Activated CD4-positive, alpha-beta T cell treated with anti-CD3 and anti-CD28 coated beads, Interleukin-2, Interleukin-6, amounts not matched to agents 100 ng/mL and 50 ng/mL, durations not matched to agents 16 hours and 8 hours (primary cell): ENCODE data around the gene PHC1.
A peak's percentile ranks its signal among the peaks of the same experiment; 100 is the strongest.
"Not testable (repeated sequence)": the region's sequence is repeated elsewhere in the genome, so short reads cannot be mapped to it uniquely, and the experiment has no call there.

Source experiments
- DNase-seq: peaks from one replicate; pipeline ENCODE4 v3.0.0-alpha.2; 2020

PHC1 gene

DNA sequence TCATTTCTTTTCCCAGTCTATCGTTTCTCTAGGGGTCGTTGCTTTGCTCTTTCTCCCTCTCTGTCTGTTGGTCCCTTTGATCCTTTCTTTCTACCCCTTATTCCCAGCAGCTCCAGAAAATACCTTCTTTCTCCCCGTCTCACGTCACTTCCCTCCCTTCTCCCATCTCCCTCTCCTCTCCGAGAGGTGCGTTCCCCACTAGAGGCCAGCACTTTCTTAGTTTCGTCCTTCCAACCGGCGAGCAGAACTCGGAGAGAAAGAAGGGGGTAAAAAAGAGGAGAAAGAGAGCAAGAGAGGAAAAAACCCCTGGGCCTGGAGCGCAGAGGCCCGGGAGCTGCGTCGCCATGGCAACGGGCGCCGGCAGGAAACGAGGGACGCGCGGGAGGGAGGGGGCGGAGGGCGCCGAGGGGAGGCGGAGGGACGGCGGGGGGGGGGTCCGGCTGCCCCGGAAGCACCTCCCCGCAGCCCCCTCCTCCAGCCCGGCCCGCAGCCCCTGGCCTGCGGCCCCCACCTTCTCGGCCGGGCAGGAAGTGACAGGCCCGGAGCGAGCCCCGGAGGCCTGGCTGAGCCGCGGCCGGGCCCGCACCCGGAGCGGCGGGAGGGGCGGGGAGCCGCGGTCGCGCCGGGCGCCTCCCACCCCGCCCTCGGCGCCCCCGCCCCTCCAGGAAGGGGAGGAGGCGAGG lies at the start of gene PHC1:
Gene PHC1 (plus strand): TSS at position 477 of the 683 bp plus-strand sequence. CDS start 3,169 bp downstream, outside the sequence.
- peak; percentile 78 for DNase-seq

DNA sequence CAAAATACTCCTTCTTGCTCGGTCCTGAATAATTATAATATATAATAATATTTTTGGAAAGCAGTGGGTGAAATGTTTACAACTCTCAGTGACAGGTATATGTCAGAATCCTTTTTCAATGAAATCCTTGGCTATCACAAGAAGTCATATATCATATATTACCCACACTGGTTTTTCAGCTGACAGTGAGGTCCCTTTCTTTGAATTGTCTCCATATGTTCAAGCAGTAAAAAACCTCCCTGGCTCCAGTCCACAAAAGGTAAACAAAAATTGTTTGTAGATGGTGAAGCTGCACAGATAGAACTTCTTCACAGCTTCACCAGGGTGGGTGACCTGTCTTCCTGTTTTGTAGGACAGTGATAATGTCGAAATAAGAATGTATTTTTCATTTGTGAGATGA lies 47.9 kb upstream of the PHC1 start:
- DNase-seq, result no peak

DNA sequence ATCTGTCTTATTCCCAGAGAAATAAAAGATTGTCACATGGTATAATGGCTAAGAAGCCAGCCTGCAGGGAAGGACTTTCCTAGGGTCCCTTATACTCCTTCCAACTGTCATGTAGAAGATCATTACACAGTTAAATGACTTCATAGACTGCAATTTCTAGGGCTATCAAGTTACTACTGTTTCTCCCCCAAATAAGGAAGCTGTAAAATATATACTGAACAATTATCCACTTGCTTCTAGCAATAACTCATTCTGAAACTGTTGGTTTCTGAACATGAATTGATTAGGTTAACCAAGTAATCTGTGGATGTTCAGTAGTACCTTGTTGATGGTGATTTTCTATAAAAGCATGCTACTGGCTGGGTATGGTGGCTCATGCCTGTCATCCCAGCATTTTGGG lies 47.3 kb upstream of the PHC1 start:
- peak; percentile 23 for DNase-seq

DNA sequence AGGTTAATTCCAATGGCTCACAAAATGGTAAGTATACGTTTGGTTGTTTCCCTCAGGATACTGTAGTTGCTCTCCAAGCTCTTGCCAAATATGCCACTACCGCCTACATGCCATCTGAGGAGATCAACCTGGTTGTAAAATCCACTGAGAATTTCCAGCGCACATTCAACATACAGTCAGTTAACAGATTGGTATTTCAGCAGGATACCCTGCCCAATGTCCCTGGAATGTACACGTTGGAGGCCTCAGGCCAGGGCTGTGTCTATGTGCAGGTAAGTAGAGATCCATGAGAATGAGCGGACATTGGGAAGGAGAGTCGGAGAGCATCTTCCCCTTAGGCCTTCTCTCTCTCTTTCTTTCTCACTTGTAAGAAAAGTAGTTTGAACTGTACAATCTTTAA lies 46.5 kb upstream of the PHC1 start:
- no peak for DNase-seq

DNA sequence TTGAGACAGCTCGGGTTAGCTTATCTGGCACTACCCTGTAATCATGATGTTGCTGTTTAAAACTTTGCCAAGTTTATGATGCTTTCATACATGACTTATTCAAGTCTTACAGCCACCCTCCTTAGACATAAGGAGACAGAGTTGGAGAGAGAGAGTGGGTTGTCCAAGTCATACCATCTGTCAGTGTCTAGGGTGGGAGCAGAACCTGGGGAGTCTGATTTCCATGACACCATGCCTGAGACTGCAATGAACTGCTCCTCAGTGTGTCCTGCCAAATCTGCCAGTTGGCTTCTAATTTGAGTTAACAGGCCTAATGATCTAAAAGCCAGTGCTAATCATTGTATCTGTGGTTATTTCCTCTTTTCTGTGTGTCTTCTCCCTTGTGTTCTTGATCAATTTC lies 43.7 kb upstream of the PHC1 start:
- DNase-seq, result no peak

DNA sequence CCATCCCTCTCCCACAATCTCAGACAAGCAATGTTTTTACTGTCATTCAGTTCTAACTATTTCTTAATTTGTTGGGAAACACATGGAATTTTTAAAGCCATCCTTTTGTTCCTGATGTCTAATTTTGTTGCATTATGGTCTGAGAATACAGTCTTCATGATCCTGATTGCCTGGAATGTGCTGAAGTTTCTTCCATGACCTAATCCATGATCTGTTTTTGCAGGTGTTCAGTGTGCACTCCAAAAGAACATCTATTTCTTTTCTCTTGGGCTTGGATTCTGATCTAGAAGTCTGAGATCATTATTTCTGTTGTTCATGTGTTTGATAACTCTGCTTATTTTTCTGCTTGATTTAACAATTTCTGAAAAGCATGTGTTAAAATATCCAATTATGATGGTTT lies 43.2 kb upstream of the PHC1 start:
- DNase-seq, result no peak

DNA sequence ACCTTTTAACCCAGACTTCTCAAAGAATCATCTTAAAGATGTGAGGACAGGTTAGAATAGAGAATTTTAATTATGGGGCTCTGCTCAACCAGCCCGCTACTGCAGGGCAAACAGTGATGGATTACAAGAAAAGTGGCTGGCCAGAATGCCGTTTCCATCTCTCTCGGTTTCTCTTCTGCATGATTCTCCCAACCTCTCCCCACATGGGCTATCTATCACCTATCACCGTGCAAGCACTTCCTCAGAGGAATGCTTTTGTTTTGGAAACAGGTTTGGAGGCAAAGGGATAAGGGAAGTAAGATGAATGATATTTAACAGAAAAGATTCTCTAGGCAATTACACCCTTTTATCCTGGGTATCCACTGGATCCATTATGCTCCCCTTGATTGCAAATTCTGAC lies 37.4 kb upstream of the PHC1 start:
- no peak for DNase-seq

DNA sequence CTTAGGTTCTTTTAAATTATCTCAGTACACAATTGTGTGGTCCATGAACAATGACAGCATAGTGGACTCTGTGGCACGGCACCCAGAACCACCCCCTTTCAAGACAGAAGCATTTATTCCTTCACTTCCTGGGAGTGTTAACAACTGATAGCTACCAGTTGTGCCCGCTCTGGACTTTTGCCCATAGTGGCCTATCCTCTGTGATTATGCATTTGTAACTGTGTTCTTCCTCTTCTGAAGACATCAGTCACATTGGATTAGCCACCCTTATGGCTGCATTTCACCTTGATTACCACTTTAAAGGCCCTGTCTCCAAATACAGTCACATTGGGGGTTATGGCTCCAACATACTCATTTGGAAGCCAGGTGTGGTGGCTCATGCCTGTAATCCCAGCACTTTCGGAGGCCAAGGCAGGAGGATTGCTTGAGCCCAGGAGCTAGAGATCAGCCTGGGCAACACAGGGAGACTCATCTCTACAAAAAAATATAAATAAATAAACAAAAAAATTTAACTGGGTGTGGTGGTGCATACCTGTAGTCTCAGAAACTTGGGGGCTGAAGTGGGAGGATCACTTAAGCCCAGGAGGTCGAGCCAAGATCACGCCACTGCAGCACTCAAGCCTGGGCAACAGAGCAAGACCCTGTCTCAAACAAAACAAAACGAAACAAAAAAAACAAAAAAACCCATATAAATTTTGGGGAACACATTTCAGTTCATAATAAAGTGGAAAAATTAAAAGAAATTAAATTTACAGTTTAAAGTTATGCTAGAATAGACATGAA lies 27.6 kb upstream of the PHC1 start:
- DNase-seq, result no peak

DNA sequence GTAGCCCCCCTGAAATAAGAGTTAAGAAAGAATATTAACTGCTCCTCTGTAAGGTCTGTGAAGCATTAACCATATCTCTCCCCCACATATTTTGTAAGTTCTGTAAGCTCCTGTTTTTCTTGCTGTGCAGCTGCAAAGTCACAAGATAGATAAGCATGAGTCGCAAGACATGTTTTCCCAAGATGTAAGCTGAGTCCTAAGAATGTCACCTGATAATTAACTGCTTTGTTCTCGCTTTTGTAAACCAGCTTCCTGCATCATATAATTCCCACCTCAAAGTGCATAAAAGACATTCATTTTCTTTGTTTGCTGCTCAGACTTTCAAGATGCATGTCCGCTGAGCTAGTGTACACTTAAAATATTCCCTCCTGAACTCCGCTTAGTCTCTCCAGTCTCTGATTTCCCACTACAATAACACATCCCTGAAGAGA lies 27.0 kb upstream of the PHC1 start:
- no peak for DNase-seq

DNA sequence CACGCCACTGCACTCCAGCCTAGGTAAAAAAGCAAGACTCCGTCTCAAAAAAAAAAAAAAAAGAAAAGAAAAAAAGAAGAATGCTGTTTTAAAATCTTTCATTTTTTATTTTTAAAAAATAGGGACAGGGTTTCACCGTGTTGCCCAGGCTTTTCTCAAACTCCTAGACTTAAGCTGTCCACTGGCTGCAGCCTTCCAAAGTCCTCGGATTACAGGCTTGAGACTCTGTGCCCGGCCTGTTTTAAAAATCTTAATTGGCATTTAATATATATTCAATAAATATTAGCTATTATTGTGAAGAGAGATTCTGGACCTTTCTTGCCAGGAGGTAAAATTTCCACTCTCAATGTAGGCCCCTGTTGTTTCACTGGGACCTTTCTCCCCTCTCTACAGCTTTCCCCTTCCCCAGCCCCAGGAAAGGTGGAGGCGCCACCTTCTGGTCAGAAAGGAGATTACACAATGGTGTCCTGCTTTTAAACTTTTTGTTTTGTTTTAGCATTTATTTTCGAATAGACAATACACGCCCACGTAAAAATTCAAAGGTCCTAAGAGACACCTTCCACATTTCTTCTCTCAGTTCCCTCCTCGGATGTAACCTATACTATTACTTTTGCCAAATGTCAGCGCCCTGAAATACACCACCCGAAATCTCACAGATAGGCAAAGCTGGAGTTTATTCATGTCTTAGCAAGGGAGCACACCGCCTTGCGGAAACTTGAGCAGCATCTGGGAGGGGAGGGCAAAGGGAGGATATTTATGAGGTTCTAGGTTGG lies 23.8 kb upstream of the PHC1 start:
- DNase-seq, result peak; percentile 70

DNA sequence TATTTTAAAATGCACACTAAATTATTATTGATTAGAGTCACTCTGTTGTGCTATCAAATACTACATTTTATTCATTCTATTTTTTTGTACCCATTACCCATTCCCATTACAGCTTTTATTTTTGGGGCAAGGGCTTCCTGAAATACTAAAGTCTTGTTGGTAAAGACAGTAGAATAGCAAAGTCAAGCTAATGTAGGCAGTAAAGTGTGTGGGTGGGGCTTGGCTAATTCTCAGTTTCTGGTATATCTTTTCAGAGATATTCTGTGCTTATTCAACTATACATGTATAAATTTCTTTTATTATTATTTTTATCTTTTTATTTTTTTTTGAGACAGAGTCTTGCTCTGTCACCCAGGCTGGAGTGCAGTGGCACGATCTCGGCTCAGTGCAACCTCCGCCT lies 22.3 kb upstream of the PHC1 start:
- DNase-seq, result no peak

DNA sequence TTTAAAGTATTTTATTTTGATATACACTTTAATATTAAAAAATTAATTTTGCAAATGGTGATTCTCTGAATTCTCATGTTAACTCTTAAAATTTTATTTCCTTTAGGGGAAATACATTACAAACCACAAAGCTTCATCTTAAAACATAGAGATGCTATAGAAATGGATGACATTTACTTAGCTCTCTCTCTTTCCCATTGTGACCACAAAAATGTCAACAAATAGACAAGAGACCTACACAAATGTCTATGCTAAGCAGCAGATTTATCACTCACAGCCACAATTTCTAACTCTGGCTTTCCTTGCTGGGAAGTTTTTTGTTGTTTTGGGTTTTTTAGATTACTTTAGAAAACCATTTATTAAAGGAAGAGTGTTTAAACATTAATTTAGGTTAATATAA lies 19.9 kb upstream of the PHC1 start:
- no peak for DNase-seq

DNA sequence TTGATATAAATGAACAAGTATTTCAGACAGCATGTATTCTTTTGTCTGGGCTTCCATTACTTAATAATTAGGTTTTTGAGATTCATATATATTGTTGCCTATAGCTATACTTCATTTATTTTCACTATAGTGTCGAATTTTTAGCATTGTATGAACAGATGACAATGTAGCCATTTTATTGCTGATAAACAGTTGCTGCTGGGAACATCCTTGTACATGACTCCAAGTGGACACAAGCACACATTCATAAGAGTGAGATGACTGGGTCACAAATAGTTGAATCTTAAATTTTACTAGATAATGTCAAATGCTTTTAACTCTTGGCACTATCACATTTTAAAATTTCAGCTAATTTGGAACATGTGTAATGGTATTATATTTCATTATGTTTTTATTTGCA lies 19.3 kb upstream of the PHC1 start:
- no peak for DNase-seq

DNA sequence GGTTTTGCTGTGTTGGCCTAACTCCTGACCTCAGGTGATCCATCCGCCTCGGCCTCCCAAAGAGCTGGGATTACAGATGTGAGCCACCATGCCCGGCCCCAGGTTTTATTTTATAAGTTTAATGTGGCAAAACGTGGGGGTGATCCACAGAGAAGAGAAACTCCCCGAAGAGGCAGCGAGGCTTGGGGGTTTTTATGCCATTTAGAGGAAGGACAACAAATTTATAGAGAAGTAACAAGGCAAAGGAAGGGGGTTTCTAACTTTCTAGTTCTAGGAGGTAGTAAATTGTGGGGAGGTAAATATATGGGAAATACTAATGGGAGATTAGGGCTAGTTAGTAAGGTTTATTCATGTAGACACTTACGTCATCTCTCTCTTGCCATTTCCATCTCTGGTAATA lies 17.2 kb upstream of the PHC1 start:
- no peak for DNase-seq

DNA sequence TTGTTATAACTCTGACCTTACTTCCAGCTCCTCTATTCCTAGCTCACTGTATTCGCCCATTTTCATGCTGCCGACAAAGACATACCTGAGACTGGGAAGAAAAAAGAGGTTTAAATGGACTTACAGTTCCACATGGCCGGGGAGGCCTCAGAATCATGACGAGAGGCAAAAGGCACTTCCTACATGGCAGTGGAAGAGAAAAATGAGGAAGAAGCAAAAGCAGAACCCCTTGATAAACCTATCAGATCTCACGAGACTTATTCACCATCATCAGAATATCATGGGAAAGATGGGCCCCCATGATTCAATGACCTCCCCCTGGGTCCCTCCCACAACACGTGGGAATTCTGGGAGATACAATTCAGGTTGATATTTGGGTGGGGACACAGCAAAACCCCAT lies 14.5 kb upstream of the PHC1 start:
- no peak for DNase-seq

DNA sequence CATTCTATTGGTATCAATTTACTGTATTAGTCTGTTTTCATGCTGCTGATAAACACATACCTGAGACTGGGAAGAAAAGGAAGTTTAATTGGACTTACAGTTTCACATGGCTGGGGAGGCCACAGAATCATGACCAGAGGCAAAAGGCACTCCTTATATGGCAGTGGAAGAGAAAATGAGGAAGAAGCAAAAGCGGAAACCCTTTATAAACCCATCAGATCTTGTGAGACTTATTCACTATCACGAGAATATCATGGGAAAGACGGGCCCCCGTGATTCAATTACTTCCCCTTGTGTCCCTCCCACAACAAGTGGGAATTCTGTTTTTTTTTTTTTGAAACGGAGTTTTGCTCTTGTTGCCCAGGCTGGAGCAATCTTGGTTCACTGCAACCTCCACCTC lies 11.6 kb upstream of the PHC1 start:
- not testable (repeated sequence) for DNase-seq

DNA sequence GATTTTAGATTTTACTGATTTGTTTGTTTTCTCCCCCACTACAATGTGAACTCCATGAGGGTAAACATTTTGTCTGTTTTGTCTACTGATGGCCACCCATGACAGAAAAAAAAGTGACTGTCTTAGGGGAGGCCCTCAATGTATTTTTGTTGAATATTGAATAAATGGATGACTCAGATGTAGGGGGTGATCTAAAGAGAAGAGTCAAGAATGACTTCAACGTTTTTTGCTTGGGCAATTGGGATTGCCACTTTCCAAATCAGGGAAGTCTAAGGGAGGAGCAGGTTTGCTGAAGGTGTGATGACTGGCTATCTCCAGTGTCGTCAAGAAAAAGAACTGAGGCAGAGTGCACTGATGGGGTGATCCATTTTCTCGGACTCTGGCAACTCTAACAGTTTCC lies 10.7 kb upstream of the PHC1 start:
- DNase-seq, result no peak

DNA sequence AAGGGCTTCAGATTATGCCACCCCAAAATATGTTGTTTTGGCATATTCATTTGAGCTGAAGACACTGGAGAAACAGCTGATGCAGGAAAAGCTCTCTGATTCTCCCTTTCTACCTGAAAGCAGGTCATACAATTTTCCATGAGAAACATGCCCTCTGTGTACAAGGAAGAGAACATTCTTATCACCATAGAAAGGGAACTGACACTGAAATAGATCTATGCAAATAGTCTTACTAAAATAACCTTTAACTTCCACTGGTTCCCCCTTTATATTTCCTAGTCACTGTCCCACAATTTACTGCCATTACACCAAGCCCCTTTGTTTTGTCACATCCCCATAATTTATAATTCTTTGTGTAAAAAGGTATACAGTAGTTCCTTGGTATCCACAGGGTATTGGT lies 9.6 kb upstream of the PHC1 start:
- DNase-seq, result no peak

DNA sequence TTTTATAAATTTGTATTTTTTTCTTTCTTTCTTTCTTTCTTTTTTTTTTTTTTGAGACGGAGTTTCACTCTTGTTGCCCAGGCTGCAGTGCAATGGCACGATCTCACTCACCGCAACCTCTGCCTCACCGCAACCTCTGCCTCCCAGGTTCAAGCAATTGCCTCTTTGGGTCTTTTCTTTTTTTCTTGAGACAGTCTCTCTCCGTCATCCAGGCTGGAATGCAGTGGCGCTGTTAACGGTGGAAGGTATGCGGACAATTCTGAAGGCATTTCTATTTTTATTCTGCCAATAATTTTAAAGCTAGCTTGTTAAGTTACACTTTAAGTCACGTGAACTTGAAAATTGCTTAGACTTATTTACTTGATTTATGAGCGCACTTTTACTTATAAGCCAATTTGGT lies 8.8 kb upstream of the PHC1 start:
- no peak for DNase-seq

DNA sequence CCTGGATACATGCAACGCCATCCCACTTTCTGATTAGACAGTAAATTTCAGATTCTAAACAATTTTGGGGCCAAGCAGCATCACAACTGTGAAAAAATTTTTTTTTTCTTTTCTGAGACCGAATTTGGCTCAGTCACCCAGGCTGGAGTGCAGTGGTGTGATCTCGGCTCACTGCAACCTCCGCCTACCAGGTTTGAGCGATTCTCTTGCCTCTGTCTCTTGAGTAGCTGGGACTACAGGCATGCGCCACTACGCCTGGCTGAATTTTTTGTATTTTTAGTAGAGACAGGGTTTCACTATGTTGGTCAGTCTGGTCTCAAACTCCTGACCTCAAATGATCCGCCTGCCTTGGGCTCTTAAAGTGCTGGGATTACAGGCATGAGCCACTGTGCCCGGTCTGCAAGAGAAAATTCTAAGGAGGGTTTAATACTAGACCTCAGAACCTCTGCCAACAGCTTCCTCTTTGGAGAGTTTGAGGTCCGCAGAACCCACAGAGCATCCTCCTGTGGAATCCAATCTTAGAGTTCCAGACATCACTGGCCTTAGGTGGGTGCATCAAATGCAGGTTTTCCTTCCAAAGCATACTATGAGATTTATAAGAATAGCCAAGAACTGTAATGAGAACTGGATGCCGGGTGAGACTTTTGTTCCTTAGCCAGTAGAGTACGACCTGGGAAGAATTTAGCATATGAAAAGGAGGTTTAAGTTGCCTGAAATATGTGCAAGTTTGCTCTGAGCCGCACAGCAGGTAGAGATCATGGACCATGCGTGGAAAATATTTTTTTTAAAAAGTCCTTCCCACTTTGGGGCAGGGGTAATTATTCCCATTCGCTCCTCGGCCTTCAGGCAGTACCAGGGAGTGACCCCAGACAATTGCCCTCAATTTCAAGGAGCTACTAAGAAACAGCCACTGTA lies 7.8 kb upstream of the PHC1 start:
- DNase-seq, result no peak

DNA sequence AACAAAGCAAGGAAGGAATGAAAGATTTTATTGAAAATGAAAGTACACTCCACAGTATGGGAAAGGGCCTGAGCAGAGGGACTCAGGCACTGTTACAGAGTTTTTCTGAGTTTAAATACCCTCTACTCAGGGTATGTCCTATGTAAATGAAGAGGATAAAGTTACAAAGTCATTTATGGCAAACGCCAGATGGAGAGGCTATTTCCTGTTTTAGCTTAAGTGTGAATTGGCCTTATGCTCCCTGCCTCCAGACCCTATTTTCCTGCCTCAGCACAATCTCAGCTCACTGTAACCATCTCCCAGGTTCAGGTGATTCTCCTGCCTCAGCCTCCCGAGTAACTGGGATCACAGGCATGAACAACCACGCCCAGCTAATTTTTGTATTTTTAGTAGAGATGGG lies 6.8 kb upstream of the PHC1 start:
- no peak for DNase-seq

DNA sequence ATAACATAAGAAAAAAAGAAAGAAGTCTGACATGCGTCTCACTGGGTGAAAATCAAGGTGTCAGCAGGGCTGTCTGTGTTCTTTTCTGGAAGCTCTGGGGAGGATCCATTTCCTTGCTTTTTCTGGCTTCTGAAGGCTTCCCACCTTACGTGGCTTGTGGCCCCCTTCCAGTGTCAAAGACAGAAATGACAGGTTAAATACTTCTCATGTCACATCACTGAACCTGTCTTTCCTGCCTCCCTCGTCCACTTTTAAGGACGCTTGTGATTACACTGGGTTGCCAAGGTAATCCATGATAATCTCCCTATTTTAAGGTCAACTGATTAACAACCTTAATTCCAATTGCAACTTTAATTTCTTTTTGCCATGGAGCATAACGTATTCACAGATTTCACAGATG lies 4.6 kb upstream of the PHC1 start:
- no peak for DNase-seq
